Gastrocnemius medialis (tissue), 4 donors: ENCODE measurements around the gene BBX. TPM values are rescaled to one million over a fixed set of nuclear protein-coding genes. Genes with fewer than 3 reads are reported as not detected.

Source experiments
- ATAC-seq, 2 donors: fragments of 150-250 bp; one replicate each; pipeline ENCODE4 v1.9.1; 2016
- DNase-seq, 2 donors: peaks; one replicate each; pipeline ENCODE4 v3.0.0-alpha.2; 2019
- H3K27ac ChIP-seq, 4 donors: fragments of 200-600 bp; sonication (generic); 1 replicate in 1 of 4; 2 replicates in 3 of 4; pipeline ENCODE4 v1.5.1; 2016 to 2018; ENCODE audit warnings: mild to moderate bottlenecking in 2 of 4, moderate library complexity in 1 of 4
- H3K27me3 ChIP-seq, 3 donors: fragments of 200-600 bp; sonication (generic) in 2 of 3; 1 replicate in 1 of 3; 2 replicates in 2 of 3; pipeline versions ENCODE4 v1.5.1 to v1.6.0; 2016 to 2019; ENCODE audit warnings: mild to moderate bottlenecking in 1 of 3, moderate library complexity in 1 of 3
- H3K36me3 ChIP-seq, 2 donors: fragments of 200-600 bp; sonication (generic) in 1 of 2; one replicate each; pipeline ENCODE4 v1.5.1; 2017 to 2018
- H3K4me1 ChIP-seq, 2 donors: fragments of 200-600 bp; sonication (generic) in 1 of 2; one replicate each; pipeline ENCODE4 v1.5.1; 2016 to 2017; ENCODE audit warnings: mild to moderate bottlenecking in 2 of 2
- H3K4me3 ChIP-seq, 4 donors: fragments of 200-600 bp; sonication (generic) in 3 of 4; 1 replicate in 1 of 4; 2 replicates in 3 of 4; pipeline ENCODE4 v1.5.1; 2016 to 2019; ENCODE audit warnings: mild to moderate bottlenecking in 2 of 4
- H3K9me3 ChIP-seq, 3 donors: fragments of 200-600 bp; sonication (generic) in 2 of 3; 1 replicate in 1 of 3; 2 replicates in 2 of 3; pipeline ENCODE4 v1.5.1; 2016 to 2019
- CTCF ChIP-seq, 5 experiments: fragments of 450-650 bp in 3 of 5; fragments of 200-600 bp in 2 of 5; sonication (generic) in 2 of 5; IDR thresholded peaks in 4 of 5; conservative IDR thresholded peaks in 1 of 5; 1 replicate in 4 of 5; 2 replicates in 1 of 5; pipeline ENCODE4 v1.5.1; 2016 to 2019; ENCODE audit warnings: antibody characterized with exemption in 5 of 5, mild to moderate bottlenecking in 3 of 5, moderate library complexity in 3 of 5
- POLR2A ChIP-seq, 2 donors: fragments of 450-650 bp; IDR thresholded peaks; one replicate each; pipeline ENCODE4 v1.6.1; 2017; ENCODE audit warnings: antibody characterized with exemption in 2 of 2, mild to moderate bottlenecking in 2 of 2, moderate library complexity in 2 of 2
- in situ Hi-C, 4 donors: fragments of 200-750 bp; cut with MboI; loops; one replicate each; pipeline versions ENCODE4 v1.15.0 to v1.8.0; 2017; ENCODE audit warnings: low sequenced_read_pairs in 4 of 4
- intact Hi-C: fragments of 100-400 bp; cut with DNase I; formaldehyde crosslinking; loops from one replicate; pipeline ENCODE4 v1.15.1; 2023; ENCODE audit warnings: low total_unique reads
- total RNA-seq, 4 donors: library from RNA; depleted of rRNA; stranded (reverse); fragments of >200 nt; gene quantifications; one replicate each; pipeline versions ENCODE4 v1.1.0 to v1.2.3, GENCODE V29; 2016

BBX gene
- total RNA-seq, 4 donors from 2014 or later = 15.2 to 48.3 (median 20.1) TPM

GRCh38 chr3:107853821-107854220 lies 331.1 kb downstream of the BBX start:
- no peaks in the 10 kb centered on the region for H3K4me1 ChIP-seq
- no peak for TF ChIP-seq POLR2A (IDR thresholded peaks at IDR 0.05)
- no peak for TF ChIP-seq CTCF (IDR thresholded peaks at IDR 0.05 in 4 of 5, conservative IDR thresholded peaks at IDR 0.05 in 1 of 5)
- no peak overlapping the region for H3K27ac ChIP-seq
- H3K9me3 ChIP-seq = no peaks in the 10 kb centered on the region
- H3K4me3 ChIP-seq = no peak overlapping the region
- no peak for ATAC-seq
- H3K27me3 ChIP-seq = no peaks in the 10 kb centered on the region
- no peak for DNase-seq
- H3K36me3 ChIP-seq = no peaks in the 10 kb centered on the region
- in situ Hi-C loops (no loop called here), intact Hi-C loops (no loop called here)

GRCh38 chr3:107854733-107855132 lies 332.0 kb downstream of the BBX start:
- no peaks in the 10 kb centered on the region for H3K9me3 ChIP-seq
- no peak for TF ChIP-seq CTCF (IDR thresholded peaks at IDR 0.05 in 4 of 5, conservative IDR thresholded peaks at IDR 0.05 in 1 of 5)
- TF ChIP-seq POLR2A (IDR thresholded peaks at IDR 0.05) = no peak
- H3K4me3 ChIP-seq = no peak overlapping the region
- H3K36me3 ChIP-seq = no peaks in the 10 kb centered on the region
- H3K27me3 ChIP-seq = no peaks in the 10 kb centered on the region
- ATAC-seq (no peak), DNase-seq (no peak)
- intact Hi-C loops (no loop called here), in situ Hi-C loops (no loop called here)
- no peak overlapping the region for H3K27ac ChIP-seq
- no peaks in the 10 kb centered on the region for H3K4me1 ChIP-seq

- H3K4me1 ChIP-seq = no peaks in the 10 kb centered on the region
- in situ Hi-C loops (no loop called here), intact Hi-C loops (no loop called here)
- H3K4me3 ChIP-seq = no peak overlapping the region
- no peak for TF ChIP-seq POLR2A (IDR thresholded peaks at IDR 0.05)
- TF ChIP-seq CTCF (IDR thresholded peaks at IDR 0.05 in 4 of 5, conservative IDR thresholded peaks at IDR 0.05 in 1 of 5) = no peak
- H3K27ac ChIP-seq = no peak overlapping the region
- H3K27me3 ChIP-seq = no peaks in the 10 kb centered on the region
- no peak for ATAC-seq
- H3K36me3 ChIP-seq = no peaks in the 10 kb centered on the region
- H3K9me3 ChIP-seq = no peaks in the 10 kb centered on the region
- no peak for DNase-seq
These were observed 332.9 kb downstream of the BBX start for GRCh38 chr3:107855710-107856109.

- ATAC-seq = no peak
- DNase-seq = no peak
- Histone ChIP-seq H3K4me1 (no peaks in the 10 kb centered on the region), H3K4me3 (no peak overlapping the region), H3K9me3 (no peaks in the 10 kb centered on the region), H3K36me3 (no peaks in the 10 kb centered on the region), H3K27ac (no peak overlapping the region), H3K27me3 (no peaks in the 10 kb centered on the region)
- in situ Hi-C loops = no loop called here
- TF ChIP-seq POLR2A (IDR thresholded peaks at IDR 0.05) (no peak), CTCF (IDR thresholded peaks at IDR 0.05 in 4 of 5, conservative IDR thresholded peaks at IDR 0.05 in 1 of 5) (no peak)
- intact Hi-C loops = no loop called here
These were observed 335.1 kb downstream of the BBX start for GRCh38 chr3:107857854-107858253.

- in situ Hi-C loops (no loop called here), intact Hi-C loops (no loop called here)
- TF ChIP-seq CTCF (IDR thresholded peaks at IDR 0.05 in 4 of 5, conservative IDR thresholded peaks at IDR 0.05 in 1 of 5) (no peak), POLR2A (IDR thresholded peaks at IDR 0.05) (no peak)
- Histone ChIP-seq H3K27ac (no peak overlapping the region), H3K4me3 (no peak overlapping the region), H3K4me1 (no peaks in the 10 kb centered on the region), H3K36me3 (no peaks in the 10 kb centered on the region), H3K27me3 (no peaks in the 10 kb centered on the region), H3K9me3 (no peaks in the 10 kb centered on the region)
- no peak for ATAC-seq
- no peak for DNase-seq
These were observed 336.1 kb downstream of the BBX start for GRCh38 chr3:107858876-107859275.
